ENCODE data around the gene ROBO1.
"Not testable (repeated sequence)": the region's sequence is repeated elsewhere in the genome, so short reads cannot be mapped to it uniquely, and the experiment has no call there.

DNA sequence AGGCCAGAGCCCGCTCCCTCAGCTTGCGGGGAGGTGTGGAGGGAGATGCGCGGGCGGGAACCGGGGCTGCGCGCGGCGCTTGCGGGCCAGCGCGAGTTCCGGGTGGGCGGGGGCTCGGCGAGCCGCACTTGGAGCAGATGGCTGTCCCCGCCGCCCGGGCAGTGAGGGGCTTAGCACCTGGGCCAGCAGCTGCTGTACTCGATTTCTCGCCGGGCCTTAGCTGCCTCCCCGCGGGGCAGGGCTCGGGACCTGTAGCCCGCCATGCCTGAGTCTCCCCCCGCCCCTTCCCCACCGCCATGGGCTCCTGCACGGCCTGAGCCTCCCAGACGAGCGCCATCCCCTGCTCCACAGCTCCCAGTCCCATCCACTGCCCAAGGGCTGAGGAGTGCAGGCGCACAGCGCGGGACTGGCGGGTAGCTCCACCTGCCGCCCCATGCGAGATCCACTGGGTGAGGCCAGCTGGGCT is 265.5 kb downstream of the ROBO1 start:
- TF ChIP-seq, protein P1, sequence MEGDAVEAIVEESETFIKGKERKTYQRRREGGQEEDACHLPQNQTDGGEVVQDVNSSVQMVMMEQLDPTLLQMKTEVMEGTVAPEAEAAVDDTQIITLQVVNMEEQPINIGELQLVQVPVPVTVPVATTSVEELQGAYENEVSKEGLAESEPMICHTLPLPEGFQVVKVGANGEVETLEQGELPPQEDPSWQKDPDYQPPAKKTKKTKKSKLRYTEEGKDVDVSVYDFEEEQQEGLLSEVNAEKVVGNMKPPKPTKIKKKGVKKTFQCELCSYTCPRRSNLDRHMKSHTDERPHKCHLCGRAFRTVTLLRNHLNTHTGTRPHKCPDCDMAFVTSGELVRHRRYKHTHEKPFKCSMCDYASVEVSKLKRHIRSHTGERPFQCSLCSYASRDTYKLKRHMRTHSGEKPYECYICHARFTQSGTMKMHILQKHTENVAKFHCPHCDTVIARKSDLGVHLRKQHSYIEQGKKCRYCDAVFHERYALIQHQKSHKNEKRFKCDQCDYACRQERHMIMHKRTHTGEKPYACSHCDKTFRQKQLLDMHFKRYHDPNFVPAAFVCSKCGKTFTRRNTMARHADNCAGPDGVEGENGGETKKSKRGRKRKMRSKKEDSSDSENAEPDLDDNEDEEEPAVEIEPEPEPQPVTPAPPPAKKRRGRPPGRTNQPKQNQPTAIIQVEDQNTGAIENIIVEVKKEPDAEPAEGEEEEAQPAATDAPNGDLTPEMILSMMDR (IDR thresholded peaks at IDR 0.05; ENCODE audit: insufficient read depth, low read depth, low read length): not testable (repeated sequence)
- TF ChIP-seq EZH2 (IDR thresholded peaks at IDR 0.05; ENCODE audit: insufficient read depth, low read length): not testable (repeated sequence)
